Thyroid gland (tissue), 4 donors: ENCODE results near the gene CFDP1.
"Not testable (repeated sequence)": the region's sequence is repeated elsewhere in the genome, so short reads cannot be mapped to it uniquely, and the experiment has no call there.

Experiments
- CTCF ChIP-seq, 6 experiments: fragments of 200-600 bp in 3 of 6; fragments of 450-650 bp in 3 of 6; sonication (generic) in 3 of 6; IDR thresholded peaks; one replicate each; pipeline ENCODE4 v1.5.1; 2016 to 2019; ENCODE audit warnings: antibody characterized with exemption in 6 of 6, mild to moderate bottlenecking in 2 of 6, inconsistent platforms in 1 of 6, moderate library complexity in 1 of 6
- POLR2A ChIP-seq, 2 donors: fragments of 450-650 bp; IDR thresholded peaks; one replicate each; pipeline ENCODE4 v1.6.1; 2017; ENCODE audit warnings: antibody characterized with exemption in 2 of 2, mild to moderate bottlenecking in 2 of 2, moderate library complexity in 1 of 2

GRCh38 chr16:75463389-75464121, 30.3 kb upstream of the CFDP1 start:
- TF ChIP-seq POLR2A, CTCF (IDR thresholded peaks at IDR 0.05): not testable (repeated sequence)
